HG03354 (cell line): Measurements from ENCODE around the gene HIVEP2.

ENCODE experiments used
- ATAC-seq: cut with Tn5 transposase; IDR thresholded peaks from one replicate; pipeline ENCODE4 v1.9.1; 2021; ENCODE audit warnings: mild to moderate bottlenecking; ENCODE audit not compliant: unreplicated experiment, poor library complexity, severe bottlenecking

HIVEP2 gene

DNA sequence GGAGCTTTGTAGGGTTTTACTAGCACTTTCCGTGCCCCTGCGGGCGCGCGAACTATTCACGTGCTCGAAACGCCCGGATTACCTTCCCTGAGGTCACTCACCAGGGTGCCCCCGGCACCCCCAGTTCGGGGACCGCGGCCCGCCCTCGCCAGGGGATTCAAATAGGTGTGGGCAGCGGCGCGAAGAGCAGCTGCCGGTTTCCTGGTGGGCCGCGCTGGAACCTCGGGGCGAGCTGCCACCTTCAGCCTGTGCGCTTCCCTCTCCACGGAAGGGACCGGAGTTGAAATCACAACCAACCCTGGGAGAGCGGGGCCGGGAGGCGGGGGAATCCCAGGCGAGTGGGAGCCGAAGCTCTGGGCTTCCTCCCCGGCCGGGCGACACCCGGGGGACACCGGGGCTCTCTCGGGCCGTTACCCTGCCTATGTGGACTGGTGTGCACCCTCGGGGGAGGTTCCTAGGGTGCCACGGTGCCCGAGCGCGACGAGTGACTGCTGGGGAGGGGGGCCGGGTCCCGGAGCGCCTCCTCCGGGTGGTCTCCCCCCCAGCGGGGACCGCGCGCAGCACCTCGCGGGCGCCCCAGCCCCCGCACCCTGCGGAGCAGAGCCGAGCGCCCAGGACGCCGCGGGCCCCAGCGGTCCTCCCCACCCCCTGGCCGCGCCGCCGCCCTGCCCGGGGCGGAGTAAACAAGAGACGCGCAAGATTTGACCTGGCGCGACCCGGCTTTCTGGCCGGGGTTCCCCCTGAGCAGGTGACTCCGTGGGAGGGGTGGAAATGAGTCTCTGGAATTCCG lies 2.1 kb upstream of the HIVEP2 start:
- peak; percentile 55 for ATAC-seq

DNA sequence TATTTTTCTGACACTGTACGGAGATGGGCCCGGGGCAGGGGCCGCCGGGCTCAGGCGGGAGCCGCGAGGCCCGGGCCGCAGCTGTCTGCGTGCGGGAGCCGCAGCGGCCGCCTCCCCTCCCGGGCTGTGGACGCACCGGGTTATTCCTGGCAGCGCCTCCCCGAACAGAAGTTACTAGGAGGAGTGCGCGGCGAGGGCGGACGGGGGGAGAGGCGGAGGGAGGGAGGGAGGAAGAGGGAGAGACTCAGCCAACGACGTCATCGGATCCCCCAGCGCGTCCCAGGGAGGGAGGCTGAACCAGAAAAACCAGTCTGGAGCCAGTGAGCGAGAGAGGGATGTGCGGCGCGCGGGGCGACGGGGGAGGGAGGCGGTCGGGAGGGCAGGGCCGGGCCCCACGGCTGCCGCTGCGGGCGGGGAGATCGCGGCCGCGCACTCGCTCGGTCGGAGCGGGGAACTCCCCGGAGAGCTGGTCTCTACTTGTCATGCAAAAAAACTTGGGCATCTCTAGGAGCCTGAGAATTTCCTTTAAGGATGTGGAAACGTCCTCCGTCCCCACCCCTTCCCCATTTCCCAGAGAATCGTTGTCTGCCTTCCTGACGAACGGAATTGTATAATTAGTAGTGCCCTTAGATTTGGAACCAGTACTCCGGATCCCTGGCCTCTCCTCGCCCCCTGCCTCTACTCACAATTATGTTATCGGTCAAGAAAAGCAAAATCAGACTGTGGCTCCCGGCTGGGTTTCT lies 1.4 kb upstream of the HIVEP2 start:
- ATAC-seq: peak; percentile 26

DNA sequence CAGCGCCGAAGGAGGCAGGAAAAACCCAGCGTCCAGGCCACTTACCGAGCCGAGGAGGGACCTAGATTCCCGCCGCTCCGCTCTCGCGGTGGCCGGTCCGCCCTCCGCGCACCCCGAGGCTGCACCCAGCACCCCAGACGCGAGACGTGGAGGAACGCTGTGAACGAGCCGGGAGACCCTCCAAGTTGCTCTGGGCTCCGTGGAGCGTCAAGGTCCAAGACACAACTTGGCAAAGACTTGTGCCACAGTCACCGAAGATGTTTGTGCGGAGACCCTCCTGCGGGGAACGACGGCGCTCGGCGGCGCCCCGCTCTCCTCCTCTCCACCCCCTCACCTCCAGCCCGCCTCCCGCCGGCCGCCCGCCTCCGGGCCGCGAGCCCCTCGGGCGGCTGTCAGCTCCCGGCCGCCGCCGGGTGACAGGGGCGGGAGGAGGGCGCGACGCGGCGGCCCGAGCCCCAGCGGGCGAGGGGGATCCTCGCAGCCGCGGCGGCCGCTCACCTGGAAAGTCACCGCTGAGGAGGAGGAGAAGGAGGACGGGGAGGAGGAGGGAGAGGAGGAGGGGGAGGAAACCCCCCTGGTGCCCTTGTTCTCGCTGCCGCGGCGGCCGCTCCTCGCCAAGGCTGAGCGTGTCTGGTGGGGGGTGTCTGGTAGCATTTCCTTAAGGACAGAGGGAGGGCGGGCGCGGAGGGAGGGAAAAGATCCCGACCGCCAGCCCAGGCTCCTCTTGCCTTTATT lies 637 bp upstream of the HIVEP2 start:
- ATAC-seq: peak; percentile 16

DNA sequence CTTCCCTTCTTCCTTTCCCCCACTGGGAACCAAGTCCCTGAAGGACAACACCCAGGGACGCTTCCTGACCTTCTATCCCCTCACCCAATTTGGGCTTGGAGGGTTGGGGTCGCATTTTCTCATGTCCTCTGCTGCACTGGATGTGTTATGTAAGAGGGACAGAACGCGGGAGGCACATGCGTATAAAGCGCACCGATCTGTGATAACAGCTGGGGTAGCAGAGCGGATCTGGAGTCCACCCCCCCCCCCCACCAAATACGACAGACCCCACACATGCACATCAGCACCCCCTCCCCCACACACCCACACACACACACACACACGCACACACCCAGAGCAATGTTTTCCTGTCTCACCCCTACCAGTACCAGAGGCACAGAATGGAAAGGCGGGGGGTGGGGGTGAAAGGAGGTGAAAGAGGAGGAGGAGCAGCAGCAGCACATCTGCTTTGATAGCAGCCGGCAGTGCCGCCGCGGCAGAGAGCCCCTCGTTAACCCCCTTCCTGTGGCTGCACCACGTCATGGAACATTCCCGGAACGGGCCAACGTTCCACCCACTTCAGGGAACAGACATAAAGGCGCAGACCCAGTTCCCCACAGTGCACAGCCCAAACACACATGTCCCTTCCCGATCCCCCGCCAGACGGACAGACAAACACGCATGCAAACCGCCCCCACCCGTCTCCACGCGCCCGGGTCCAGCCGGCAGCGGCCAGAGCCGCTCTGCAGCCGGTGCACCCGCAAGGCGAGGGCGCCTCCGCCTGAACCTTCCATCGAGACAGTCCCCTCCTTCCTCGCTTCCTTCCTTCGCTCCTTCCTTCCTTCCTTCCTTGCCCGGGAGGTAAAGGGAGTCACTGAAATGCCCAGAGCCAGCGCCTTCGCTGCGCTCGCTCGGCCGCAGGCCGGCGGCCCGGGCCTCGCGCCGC lies 590 bp downstream of the HIVEP2 start:
- peak; percentile 19 for ATAC-seq

DNA sequence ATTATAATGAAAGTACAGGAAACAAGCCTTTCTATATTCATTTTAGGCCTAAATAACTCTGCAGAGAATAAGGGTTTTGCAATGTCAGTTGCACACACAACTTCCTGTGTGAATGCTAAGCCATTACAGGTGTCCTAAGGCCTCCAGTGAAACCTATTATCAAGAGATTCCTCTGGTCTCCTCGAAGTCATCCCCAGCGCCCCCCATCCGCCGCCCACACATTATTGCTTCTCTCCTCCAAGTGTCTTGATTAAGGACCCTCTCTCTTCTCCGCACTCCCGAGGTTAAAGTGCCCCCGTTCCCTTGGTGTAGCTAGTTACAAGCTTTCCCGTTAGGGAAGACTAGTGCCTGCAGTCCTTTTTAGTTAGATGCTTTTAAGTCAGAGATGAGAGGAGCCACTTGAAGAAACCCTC lies 1.3 kb downstream of the HIVEP2 start:
- ATAC-seq: no peak

DNA sequence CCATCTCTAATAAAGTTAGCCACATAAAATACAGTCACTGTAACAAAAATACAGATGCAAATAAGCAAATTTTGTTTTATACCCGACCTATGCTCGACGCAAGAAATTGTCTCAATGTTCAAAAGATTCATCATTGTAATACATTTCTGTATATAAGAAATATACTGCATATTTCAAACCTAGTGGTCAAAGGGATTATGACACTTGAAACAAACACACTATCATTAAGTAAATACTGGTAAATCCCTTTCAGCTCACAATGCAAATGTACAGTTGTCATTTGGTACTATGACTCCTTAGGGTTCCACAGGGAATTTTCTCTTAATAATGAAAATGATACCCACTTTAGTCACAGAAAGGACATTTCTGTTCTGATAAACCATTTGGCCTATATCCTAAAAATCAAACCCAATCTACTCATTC lies 2.2 kb downstream of the HIVEP2 start:
- ATAC-seq: no peak

DNA sequence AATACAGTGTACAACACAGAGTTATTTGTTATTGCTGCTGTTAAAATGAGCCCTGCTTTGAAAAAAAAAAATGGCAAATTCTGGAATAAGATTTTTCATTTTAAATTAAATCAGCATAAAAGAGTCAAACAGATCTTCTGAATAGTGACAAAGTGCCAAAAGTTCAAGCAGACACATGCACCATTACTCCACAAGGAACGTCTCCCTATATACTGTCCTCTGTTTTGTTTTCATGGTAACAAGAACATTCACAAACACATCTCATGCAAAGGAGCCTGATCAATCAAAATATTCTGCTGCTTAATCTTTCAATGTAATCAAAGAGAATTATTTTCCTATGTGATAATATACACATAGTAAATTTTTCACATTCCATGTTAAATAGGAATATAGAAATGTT lies 2.7 kb downstream of the HIVEP2 start:
- ATAC-seq: no peak

DNA sequence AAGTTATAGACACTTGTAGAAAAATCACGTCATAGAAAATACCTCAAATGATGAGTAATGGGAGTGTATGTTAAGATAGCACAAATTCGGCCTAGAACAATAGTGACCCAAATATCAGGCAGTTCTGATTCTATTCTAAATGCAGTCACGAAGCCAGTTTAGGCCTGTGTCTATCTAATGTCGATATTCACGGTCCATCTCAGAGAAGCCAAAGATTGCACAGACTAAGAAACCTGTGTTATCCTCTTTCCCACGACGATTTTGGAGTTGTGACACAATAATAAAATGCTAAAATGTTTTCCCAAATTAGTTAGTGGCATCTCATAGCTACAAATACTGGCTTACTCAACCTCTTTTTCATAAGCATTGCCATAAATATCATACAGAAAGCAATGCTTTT lies 4.0 kb downstream of the HIVEP2 start:
- ATAC-seq: no peak

DNA sequence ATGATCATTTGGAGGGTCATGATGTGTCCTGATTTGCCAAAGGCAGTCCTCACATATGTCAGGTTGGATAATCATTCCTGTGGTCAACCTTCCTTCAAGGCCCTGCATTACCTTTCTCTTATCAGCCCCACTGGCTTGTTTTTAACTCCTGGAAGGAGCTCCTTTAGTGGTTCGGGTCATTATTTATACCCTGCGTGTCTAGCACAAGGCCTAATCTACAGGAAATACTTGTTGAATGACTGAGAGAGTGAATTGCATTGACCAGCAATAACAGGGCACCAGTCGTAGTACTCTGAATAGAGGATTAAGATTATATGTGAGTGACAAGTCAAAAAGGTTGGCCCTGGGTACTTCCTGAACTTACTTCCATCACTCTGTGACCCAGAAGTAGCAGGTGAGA lies 4.5 kb downstream of the HIVEP2 start:
- no peak for ATAC-seq

DNA sequence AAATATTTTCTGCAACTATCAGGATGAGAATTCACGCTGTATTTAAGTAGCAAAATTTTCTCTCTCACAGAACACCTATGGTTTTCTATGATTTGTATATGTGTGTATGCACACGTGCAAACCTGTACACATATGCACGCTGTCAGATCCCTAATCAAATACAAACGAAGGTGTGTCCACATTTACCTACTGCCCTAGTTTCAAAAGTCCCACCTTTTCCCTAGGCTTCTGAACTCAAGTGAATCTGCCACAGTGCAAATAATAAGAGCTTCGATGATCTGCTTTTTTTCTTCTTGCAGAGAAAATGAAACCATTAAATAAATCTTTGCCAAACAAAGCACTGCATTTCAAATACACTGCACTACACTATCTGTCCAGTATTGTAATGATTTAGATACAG lies 6.5 kb downstream of the HIVEP2 start:
- ATAC-seq: no peak

DNA sequence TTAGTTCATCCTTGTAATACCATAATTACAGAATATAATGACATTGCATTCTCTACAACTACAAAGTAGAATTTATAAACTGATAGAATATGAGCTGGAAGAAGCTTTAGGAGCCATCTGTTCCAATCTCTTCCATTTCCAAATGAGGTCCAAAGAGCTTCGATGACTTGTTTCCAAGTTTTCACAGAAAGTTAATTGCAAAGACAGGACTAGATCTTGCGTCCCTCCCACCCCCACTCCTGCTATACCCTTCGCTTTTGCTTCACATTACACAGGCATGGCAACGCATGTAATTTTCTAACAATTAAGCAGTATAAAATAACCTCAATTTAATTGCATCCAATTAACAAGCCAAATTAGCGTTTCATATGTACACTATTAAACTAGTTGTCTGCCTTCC lies 7.0 kb downstream of the HIVEP2 start:
- no peak for ATAC-seq

DNA sequence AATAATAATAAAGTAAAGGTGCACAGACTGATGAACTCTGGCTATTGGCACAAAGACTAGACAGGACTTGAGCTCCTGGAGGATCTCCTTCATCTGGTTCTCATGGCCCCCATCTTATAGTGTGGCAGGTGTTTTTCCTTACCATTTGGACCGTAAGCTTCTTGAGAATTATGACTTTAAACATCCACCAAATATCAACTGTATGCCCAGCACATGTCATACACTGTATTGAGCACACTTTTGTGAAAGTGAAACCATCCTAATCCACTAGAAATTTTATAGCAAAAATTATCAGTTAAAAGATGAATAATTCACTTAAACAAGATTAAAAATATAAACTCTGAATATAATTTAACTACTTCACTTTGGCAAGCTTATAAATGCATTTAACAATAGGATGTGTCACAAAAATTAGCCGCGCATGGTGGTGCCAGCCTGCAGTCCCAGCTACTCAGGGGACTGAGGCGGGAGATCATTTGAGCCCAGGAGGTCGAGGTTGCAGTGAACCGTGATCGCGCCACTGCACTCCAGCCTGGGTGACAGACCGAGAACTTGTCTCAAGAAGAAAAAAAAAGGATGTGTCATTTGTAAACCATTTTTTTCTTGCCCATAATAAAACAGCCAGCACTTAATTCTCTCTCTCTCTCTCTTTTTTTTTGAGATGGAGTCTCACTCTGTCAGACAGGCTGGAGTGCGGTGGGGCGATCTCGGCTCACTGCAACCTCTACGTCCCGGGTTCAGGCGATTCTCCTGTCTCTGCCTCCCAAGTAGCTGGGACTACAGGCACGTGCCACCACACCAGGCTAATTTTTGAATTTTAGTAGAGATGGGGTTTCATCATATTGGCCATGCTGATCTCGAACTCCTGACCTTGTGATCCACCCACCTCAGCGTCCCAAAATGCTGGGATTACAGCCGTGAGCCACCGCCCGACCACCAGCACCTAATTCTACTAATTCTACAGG lies 9.1 kb downstream of the HIVEP2 start:
- ATAC-seq: peak; percentile 71

DNA sequence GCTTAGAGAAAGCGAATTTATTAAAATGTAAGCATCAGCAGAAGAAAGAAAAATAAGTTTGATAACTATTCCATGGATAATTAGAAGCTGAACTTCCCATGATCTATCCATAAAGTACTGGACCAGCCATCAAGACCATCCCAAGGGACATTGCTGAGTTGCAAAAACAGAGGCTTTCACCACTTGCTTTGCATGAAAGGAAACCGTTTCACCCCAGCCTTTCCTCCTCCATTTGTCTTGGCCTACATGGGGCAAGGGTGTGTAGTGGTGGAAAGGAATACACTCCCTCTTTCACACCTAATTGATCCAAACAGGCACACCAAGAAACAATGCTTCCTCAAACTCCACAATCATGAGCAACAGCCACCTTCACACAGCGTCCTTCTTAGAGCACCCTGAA lies 10.4 kb downstream of the HIVEP2 start:
- no peak for ATAC-seq

DNA sequence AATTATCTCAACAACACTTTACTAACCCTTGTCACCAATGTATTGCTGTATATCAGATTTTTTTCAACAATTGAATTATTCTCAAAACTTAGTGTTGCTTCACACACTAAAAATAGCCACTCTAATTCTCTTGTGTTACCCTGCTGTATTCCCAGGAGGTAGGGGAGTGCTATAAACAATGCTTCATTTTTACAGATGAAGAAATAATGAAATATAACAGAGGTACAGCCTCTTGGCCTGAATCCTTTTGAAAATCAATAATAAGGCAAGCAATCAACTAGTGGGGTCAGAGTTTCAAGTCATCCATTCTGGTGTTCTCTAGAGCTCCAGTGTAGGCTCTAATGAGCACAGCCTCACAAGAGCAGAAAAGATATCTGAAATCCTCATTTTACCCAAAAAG lies 10.9 kb downstream of the HIVEP2 start:
- no peak for ATAC-seq

DNA sequence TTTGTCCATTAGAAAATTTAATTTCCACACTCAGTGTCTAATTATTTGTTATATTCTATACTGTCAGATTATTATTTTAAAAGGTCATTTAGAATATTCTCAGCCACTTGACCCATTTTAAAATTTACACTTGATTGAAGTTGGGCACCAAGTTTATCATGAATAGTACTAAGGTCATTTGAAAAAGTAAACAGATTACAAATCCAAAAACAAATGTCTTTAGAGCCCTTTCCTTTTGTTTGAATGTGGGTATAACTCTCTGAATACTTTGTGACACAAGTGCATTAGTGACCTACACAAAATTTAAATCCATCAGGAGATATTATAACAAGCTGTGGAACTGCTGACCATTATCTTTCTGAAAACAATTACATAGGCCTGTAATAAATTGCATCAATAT lies 11.3 kb downstream of the HIVEP2 start:
- no peak for ATAC-seq

DNA sequence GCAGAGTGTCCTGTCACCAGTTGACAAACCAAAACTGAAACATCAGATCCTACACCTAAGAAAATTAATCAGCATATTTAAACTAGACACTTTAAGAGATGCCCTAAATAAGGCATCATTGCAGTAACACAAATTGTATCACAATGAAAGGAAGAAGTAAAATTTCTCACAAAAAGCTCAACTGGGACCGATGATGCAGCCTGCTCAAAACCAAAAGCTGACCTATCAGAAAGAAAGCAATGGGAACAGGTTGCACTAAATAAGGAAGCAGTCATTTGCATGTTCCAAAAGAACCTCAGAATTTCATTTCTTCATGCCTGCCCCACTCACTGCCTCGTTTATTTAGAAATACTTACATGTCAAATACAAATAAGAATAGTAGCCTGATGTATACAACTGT lies 12.1 kb downstream of the HIVEP2 start:
- no peak for ATAC-seq

DNA sequence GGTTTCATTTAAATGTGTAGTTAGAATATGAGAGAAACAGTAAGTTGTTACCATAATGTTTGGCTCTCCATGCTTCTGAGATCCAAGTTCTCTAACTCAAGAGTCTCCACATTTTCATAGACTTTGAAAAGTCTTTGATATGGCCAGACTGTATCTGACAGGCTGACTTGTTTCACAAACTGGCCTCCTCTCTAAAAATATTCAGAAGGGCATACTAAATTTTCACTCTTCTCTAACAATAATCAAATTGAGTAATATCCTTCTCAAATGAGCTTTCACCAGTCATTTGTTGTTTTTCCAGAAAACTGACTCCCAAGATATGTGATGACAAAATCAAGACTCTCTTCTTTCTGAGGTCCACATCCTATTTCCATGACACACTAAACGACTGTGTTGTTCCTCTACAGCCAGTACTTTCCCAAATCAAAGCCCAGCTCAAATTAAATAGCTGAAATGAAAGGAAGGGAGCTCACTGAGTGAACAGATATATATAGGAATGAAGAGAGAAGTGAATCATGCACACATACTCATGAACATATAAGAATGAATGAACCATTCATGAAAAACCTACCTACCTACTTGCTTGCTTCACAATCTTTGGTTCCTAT lies 15.1 kb downstream of the HIVEP2 start:
- no peak for ATAC-seq

DNA sequence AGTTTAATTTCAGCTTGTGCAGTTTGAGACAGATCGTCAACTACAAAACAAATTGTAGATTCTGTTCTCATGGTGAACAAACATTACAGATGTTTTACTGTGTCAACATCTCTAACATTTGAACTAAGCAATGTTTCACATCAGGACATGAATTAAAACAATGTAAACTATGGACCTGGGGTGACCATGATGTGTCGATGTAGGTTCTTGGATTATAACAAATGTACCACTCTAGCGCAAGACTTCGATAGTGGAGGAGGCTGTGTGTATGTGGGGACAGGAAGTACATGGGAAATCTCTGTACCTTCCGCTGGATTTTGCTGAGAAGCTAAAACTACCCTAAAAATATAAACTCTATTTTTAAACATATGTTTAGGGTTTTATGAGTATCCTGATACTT lies 17.1 kb downstream of the HIVEP2 start:
- no peak for ATAC-seq
